Pons (tissue), 1 donor: ENCODE measurements around the gene TSPAN33.
"Not testable (repeated sequence)": the region's sequence is repeated elsewhere in the genome, so short reads cannot be mapped to it uniquely, and the experiment has no call there.

Experiments used
- DNase-seq: peaks from one replicate; pipeline ENCODE4 v3.0.0-alpha.2; 2016; ENCODE audit warnings: low spot score

TSPAN33 gene

GRCh38 chr7:129209067-129209926 is 64.8 kb downstream of the TSPAN33 start:
- DNase-seq, result no peak

DNA sequence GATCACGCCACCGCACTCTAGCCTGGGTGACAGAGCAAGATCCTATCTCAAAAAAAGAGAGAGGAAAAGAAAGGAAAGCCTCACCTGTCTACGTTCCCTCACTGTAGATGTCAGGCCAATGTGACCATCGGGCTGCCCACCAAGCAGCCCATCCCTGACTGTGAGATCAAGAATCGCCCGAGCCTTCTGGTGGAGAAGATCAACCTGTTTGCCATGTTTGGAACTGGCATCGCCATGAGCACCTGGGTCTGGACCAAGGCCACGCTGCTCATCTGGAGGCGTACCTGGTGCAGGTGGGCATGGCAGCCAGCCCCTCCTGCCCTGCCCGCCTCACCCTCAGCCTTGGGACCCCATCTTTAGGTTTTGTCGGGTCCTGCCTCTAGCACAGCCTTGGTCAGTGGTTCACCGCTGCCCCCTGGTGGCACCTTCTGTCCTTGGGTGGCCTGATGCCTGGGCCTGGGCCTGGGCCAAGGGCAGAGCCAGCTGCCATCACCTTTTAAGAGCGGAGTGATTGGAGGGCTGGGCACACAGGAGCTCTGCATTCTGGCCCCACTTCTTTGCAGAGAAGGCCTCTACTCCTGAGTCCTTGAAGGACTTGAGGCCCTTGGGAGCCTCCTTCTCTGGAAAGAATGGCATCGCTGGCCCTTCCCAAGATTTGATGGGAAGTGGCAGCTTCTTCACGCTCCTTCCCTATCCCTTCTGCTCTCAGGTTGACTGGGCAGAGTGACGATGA is 65.9 kb downstream of the TSPAN33 start:
- peak; percentile 51 for DNase-seq

DNA sequence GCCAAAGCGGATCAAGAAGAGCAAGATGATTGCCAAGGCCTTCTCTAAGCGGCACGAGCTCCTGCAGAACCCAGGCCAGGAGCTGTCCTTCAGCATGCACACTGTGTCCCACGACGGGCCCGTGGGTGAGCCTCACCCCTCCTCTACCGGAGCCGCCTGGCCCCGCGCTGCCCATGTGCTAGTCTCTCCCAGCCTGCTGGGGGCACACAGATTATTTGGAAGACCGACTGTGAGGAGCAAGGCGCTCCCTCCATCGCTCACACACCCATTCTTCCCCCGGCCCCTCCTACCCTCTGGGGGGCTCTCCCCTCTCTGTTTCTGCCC is 66.4 kb downstream of the TSPAN33 start:
- DNase-seq, result no peak

DNA sequence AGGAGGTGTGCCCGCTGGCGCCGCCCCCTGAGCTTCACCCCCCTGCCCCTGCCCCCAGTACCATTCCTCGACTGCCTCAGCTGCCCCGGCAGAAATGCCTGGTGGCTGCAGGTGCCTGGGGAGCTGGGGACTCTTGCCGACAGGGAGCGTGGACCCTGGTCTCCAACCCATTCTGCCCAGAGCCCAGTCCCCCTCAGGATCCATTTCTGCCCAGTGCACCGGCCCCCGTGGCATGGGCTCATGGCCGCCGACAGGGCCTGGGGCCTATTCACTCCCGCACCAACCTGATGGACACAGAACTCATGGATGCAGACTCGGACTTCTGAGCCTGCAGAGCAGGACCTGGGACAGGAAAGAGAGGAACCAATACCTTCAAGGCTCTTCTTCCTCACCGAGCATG is 67.6 kb downstream of the TSPAN33 start:
- no peak for DNase-seq

- no peak for DNase-seq
Measured at GRCh38 chr7:129212596-129212995, 68.1 kb downstream of the TSPAN33 start.

DNA sequence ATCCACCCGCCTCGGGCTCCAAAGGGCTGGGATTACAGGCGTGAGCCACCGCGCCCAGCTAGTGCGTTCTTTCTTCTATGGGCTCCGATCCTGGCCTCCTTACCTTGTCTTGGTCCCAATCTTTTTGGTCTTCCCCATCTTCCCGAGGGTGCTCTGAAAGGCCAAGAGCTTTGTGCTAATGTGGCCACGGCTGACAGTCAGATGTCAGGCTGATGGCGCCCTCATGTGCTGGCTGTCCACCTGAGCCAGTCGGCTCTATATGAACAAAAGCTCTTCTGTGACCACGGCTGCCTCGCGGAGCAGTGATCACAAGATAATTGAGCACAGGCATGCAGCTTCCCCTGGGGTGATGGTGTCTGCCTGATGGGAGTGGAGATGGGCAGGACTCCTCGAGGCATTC is 69.3 kb downstream of the TSPAN33 start:
- DNase-seq, result peak; percentile 57

DNA sequence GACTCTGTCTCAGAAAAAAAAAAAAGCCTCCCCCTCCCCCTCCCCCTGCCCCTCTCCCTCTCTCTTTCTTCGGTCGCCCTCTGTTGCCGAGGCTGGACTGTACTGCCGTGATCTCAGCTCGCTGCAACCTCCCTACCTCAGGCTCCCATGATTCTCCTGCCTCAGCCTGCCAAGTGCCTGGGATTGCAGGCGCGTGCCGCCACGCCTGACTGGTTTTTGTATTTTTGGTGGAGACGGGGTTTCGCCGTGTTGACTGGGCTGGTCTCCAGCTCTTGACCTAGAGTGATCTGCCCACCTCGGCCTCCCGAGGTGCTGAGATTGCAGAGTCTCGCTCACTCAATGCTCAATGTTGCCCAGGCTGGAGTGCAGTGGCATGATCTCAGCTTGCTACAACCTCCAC is 71.2 kb downstream of the TSPAN33 start:
- DNase-seq, result not testable (repeated sequence)

DNA sequence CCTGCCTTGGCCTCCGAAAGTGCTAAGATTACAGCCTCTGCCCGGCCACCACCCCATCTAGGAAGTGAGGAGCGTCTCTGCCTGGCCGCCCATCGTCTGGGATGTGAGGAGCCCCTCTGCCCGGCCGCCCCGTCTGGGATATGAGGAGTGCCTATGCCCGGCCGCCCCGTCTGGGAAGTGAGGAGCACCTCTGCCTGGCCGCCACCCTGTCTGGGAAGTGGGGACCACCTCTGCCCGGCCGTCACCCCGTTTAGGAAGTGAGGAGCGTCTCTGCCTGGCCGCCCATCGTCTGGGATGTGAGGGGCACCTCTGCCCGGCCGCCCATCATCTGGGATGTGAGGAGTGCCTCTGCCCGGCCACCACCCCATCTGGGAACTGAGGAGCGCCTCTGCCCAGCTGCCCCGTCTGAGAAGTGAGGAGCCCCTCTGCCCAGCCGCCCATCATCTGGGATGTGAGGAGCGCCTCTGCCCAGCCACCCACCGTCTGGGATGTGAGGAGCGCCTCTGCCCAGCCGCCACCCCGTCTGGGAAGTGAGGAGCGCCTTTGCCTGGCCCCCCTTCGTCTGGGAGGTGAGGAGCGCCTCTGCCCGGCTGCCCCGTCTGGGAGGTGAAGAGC is 71.7 kb downstream of the TSPAN33 start:
- DNase-seq, result not testable (repeated sequence)

DNA sequence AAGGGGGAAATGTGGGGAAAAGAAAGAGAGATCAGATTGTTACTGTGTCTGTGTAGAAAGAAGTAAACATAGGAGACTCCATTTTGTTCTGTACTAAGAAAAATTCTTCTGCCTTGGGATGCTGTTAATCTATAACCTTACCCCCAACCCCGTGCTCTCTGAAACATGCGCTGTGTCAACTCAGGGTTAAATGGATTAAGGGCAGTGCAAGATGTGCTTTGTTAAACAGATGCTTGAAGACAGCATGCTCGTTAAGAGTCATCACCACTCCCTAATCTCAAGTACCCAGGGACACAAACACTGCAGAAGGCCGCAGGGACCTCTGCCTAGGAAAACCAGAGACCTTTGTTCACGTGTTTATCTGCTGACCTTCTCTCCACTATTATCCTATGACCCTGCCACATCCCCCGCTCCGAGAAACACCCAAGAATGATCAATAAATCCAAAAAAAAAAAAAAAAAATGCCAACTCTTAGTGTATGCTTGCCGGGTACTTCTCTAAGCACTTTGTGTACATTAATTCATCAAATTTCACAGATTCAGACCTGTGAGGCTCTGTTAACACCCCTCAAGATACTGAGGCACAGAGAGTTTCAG is 72.4 kb downstream of the TSPAN33 start:
- DNase-seq, result not testable (repeated sequence)

- DNase-seq, result peak; percentile 91
Measured at GRCh38 chr7:129218514-129219062, 74.1 kb downstream of the TSPAN33 start.

GRCh38 chr7:129219166-129219565 is 74.7 kb downstream of the TSPAN33 start:
- not testable (repeated sequence) for DNase-seq
